AG04450 (cell line): ENCODE data around the gene SHOC2. TPM values are rescaled to one million over a fixed set of nuclear protein-coding genes. Genes with fewer than 3 reads are reported as not detected.

Source experiments
- CTCF ChIA-PET: fragments of 300-600, 350-600 bp; formaldehyde crosslinking; extraction: SDS; loops from one replicate; lab custom pipeline; 2022; ENCODE audit warnings: antibody characterized with exemption, inconsistent platforms; lab: Charles Lee
- POLR2A ChIA-PET: fragments of 350-600 bp; formaldehyde crosslinking; extraction: SDS; loops from one replicate; lab custom pipeline; 2021; ENCODE audit warnings: antibody characterized with exemption, inconsistent platforms; lab: Yijun Ruan, JAX
- DNase-seq: peaks from one replicate; pipeline ENCODE4 v3.0.0-alpha.2; 2011; ENCODE audit warnings: low read depth, low spot score
- H3K27ac ChIP-seq: one replicate; pipeline ENCODE4 v1.5.1; 2012; ENCODE audit warnings: low read depth, low read length, control low read depth
- H3K27me3 ChIP-seq: one replicate; pipeline ENCODE4 v1.6.0; 2012; ENCODE audit warnings: low read length; ENCODE audit not compliant: control insufficient read depth, insufficient read depth
- H3K4me3 ChIP-seq: 2 replicates; pipeline ENCODE4 v1.5.1; 2011; ENCODE audit warnings: mild to moderate bottlenecking, low read depth, low read length, control low read depth
- H3K9me3 ChIP-seq: 2 replicates; pipeline ENCODE4 v1.5.1; 2012; ENCODE audit warnings: low read length; ENCODE audit not compliant: control insufficient read depth, insufficient read depth
- polyA plus RNA-seq: library from polyadenylated mRNA; depleted of rRNA; stranded (reverse); fragments of >200 nt; gene quantifications from 2 replicates; pipeline ENCODE4 v1.2.3, GENCODE V29; 2011
- TF ChIP-seq, protein P1 (sequence below): IDR thresholded peaks from 2 replicates; pipeline ENCODE4 v1.5.1; 2011; ENCODE audit warnings: low read depth, low read length, control low read depth, inconsistent platforms

The SHOC2 gene
- polyA plus RNA-seq, 1 experiment: 33.3 TPM

DNA sequence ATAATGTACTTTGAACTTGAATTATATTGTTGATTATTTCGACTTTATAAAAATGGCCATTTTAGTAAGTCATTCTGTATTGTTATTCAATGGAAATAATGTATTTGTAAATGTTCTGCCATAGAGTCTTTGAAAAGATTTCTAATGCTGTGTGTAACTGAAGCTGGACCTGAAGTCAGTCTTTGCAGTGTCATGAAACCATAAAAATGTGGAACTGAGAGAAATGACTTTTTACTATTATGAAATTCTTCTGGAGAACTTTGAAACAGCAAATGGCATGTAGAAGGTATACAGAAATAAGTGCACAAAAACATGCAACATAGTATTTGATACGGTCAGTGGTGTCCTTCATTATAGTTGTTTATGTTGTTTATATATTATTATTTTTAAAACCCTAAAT is 97.7 kb downstream of the SHOC2 start:
- Histone ChIP-seq H3K27ac (no peak overlapping the region), H3K9me3 (no peaks in the 10 kb centered on the region), H3K27me3 (no peaks in the 10 kb centered on the region), H3K4me3 (no peak overlapping the region)
- DNase-seq: no peak
- ChIA-PET POLR2A (no interaction called here), CTCF (no interaction called here)
- TF ChIP-seq, protein P1, sequence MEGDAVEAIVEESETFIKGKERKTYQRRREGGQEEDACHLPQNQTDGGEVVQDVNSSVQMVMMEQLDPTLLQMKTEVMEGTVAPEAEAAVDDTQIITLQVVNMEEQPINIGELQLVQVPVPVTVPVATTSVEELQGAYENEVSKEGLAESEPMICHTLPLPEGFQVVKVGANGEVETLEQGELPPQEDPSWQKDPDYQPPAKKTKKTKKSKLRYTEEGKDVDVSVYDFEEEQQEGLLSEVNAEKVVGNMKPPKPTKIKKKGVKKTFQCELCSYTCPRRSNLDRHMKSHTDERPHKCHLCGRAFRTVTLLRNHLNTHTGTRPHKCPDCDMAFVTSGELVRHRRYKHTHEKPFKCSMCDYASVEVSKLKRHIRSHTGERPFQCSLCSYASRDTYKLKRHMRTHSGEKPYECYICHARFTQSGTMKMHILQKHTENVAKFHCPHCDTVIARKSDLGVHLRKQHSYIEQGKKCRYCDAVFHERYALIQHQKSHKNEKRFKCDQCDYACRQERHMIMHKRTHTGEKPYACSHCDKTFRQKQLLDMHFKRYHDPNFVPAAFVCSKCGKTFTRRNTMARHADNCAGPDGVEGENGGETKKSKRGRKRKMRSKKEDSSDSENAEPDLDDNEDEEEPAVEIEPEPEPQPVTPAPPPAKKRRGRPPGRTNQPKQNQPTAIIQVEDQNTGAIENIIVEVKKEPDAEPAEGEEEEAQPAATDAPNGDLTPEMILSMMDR: no peak

DNA sequence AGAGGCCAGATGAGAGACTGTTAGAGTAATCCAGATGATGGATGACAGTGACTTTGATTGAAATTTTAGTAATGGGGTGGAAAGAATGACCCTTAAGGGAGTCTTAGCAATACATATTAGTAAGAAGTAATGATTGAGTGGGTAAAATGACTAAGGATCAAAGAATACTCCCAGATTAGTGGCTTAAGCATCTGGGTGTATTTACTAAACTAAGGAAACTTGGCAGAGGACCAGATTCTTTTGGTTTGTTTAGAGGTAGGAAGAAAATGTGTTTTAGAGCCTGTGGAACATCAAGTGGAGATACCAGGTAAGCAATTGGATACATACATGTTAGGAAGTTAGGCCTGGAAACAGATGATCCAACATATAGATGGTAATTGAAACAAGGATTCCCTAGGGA is 98.6 kb downstream of the SHOC2 start:
- Histone ChIP-seq H3K27me3 (no peaks in the 10 kb centered on the region), H3K9me3 (no peaks in the 10 kb centered on the region), H3K4me3 (no peak overlapping the region), H3K27ac (no peak overlapping the region)
- ChIA-PET CTCF (interaction anchor here (0.6 kb wide), 1 partner anchor 90 kb away, joined by 3 read pairs; no protein-coding TSS in a partner anchor), POLR2A (no interaction called here)
- no peak for DNase-seq
- TF ChIP-seq, protein P1: no peak

DNA sequence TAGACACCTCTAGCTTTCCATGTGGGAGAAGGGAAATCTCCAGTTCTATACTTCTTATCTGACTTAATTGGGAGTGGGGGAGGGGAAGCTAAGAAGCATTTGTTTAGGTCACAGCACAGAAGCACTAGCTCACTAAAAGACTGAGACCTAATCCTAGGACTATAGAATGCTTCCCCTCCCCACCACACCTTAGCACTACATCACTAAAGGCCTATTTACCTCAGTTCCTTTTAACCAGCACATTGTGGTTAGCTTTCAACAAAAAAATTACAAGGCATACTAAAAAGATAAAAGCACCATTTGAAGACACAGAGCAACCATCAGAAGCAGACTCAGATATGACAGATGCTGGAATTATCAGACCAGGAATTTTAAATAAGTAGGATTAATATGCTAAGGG is 103.7 kb downstream of the SHOC2 start:
- H3K27me3 ChIP-seq: no peaks in the 10 kb centered on the region
- H3K4me3 ChIP-seq: no peak overlapping the region
- H3K27ac ChIP-seq: no peak overlapping the region
- POLR2A ChIA-PET: no interaction called here
- TF ChIP-seq, protein P1: no peak
- CTCF ChIA-PET: no interaction called here
- DNase-seq: no peak
- no peaks in the 10 kb centered on the region for H3K9me3 ChIP-seq

DNA sequence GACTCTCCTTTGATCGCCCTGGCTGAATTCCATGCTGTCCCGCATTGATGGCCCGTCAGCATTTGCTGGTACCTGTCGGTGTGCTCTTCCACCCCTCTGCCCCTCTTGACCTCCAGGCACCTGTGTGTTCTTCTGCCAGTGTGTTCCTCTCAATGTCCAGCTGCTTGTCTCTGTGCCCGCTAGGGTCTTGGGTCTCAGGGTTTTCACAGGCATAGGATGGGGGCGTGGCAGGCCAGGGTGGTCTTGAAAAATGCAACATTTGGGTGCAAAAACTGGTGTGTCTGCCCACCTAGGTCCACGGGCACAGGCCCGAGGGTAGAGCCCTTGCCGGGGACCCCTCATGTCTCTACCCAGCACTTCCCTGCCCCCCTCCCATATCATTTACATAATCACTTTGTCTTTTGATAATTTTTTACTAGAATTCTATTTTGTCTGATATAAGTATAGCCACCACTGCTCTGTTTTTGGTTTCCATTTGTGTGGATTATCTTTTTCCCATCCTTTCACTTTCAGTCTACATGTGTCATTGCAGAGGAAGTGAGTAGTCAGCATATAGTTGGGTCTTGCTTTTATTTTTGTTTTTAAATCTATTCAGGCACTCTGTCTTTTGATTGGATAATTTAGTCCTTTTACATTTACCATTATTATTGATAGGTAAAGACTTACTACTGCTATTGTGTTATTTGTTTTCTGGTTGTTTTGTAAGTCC is 110.8 kb downstream of the SHOC2 start:
- no peak for DNase-seq
- CTCF ChIA-PET: no interaction called here

More for the DNA sequence above, 110.8 kb downstream of the SHOC2 start:
- Histone ChIP-seq H3K27ac (no peak overlapping the region), H3K27me3 (no peaks in the 10 kb centered on the region), H3K4me3 (no peak overlapping the region), H3K9me3 (peaks cover 15% of the 10 kb centered on the region)
- POLR2A ChIA-PET: no interaction called here
- TF ChIP-seq, protein P1: no peak
